ENCODE results near the gene SIPA1L3. TPM values are rescaled to one million over a fixed set of nuclear protein-coding genes. Genes with fewer than 3 reads are reported as not detected.
A peak's percentile ranks its signal among the peaks of the same experiment; 100 is the strongest.

The SIPA1L3 gene
- total and polyA plus RNA-seq, 10 of the 15 experiments (the other 5 are each of a cell fraction or from before 2014, with no cell fraction given): 0.24 to 66.2 (median 19.1) TPM

- TF ChIP-seq ATF7 (IDR thresholded peaks at IDR 0.05; ENCODE audit: low read depth): 0 out of 2 replicates have a peak, but pooled peaks have one; percentile 8
- TF ChIP-seq MXI1 (IDR thresholded peaks at IDR 0.05; ENCODE audit: low read depth, low read length): peak; percentile 78; the same call in 1 of the 2 replicates
- TF ChIP-seq USF2 (IDR thresholded peaks at IDR 0.05; ENCODE audit: borderline replicate concordance, low read depth, low read length): no peak
- TF ChIP-seq BCL11A (IDR thresholded peaks at IDR 0.05; ENCODE audit: low read depth, low read length): no peak
- peak; percentile 75 for TF ChIP-seq NKRF (conservative IDR thresholded peaks at IDR 0.05)
- peak; percentile 75; the same call in 1 of the 2 replicates for TF ChIP-seq CREB1 (IDR thresholded peaks at IDR 0.05; ENCODE audit: low read depth)
- no peak for TF ChIP-seq RCOR1 (conservative IDR thresholded peaks at IDR 0.05; ENCODE audit: low read depth, low read length)
- TF ChIP-seq MYC (IDR thresholded peaks at IDR 0.05; ENCODE audit: insufficient read depth, insufficient read length, insufficient replicate concordance, low read length, severe bottlenecking): peak; percentile 37
- peak; percentile 84 for TF ChIP-seq SPI1 (IDR thresholded peaks at IDR 0.05; ENCODE audit: borderline replicate concordance, insufficient read depth, low read depth, low read length)
- no peak for TF ChIP-seq RAD21 (IDR thresholded peaks at IDR 0.05; ENCODE audit: insufficient read depth, low read depth, low read length)
- no peak for TF ChIP-seq HDAC6 (IDR thresholded peaks at IDR 0.05; ENCODE audit: unreplicated experiment)
- no peak for TF ChIP-seq SMC3 (IDR thresholded peaks at IDR 0.05; ENCODE audit: borderline replicate concordance, low read length)
- no peak for TF ChIP-seq ZNF274 (IDR thresholded peaks at IDR 0.05; ENCODE audit: insufficient read depth, insufficient read length)
- TF ChIP-seq NR2C1 (IDR thresholded peaks at IDR 0.05): peak; percentile 72
- peak; percentile 81 for TF ChIP-seq SREBF1 (IDR thresholded peaks at IDR 0.05; ENCODE audit: low read length)
- no peak for TF ChIP-seq SRF (IDR thresholded peaks at IDR 0.05; ENCODE audit: low read depth in 2 of 2, low read length in 2 of 2)
- TF ChIP-seq TBL1XR1 (IDR thresholded peaks at IDR 0.05; ENCODE audit: low read depth, low read length): no peak
- peak; percentile 69 for TF ChIP-seq SIN3A (IDR thresholded peaks at IDR 0.05; ENCODE audit: low read depth, low read length)
- 0 out of 2 replicates have a peak, but pooled peaks have one; percentile 23 for TF ChIP-seq ZNF24 (IDR thresholded peaks at IDR 0.05)
- peak; percentile 9 to 53; a peak in 3 of 4 replicates for TF ChIP-seq BHLHE40 (IDR thresholded peaks at IDR 0.05; ENCODE audit: borderline replicate concordance in 1 of 2, low read depth in 2 of 2, low read length in 1 of 2)
- TF ChIP-seq MTA2 (IDR thresholded peaks at IDR 0.05; ENCODE audit: low read depth): 0 out of 2 replicates have a peak, but pooled peaks have one; percentile 20
- TF ChIP-seq IKZF1 (conservative IDR thresholded peaks at IDR 0.05): peak; percentile 99
- TF ChIP-seq IRF4 (IDR thresholded peaks at IDR 0.05; ENCODE audit: low read depth, low read length): 0 out of 2 replicates have a peak, but pooled peaks have one; percentile 23
- TF ChIP-seq ZNF622 (IDR thresholded peaks at IDR 0.05): no peak
- no peak for TF ChIP-seq FOXM1 (IDR thresholded peaks at IDR 0.05; ENCODE audit: low read depth, low read length)
- TF ChIP-seq KDM1A (IDR thresholded peaks at IDR 0.05; ENCODE audit: borderline replicate concordance): no peak
- 0 out of 2 replicates have a peak, but pooled peaks have one; percentile 17 for TF ChIP-seq GABPA (IDR thresholded peaks at IDR 0.05; ENCODE audit: low read depth)
- TF ChIP-seq ZNF217 (IDR thresholded peaks at IDR 0.05): no peak; the same call in 1 of the 2 replicates
- TF ChIP-seq POU2F2 (IDR thresholded peaks at IDR 0.05; ENCODE audit: borderline replicate concordance, low read depth, low read length): peak; percentile 59; the same call in 1 of the 3 replicates
- no peak for TF ChIP-seq PAX5 (IDR thresholded peaks at IDR 0.05; ENCODE audit: borderline replicate concordance, low read depth, low read length)
- no peak for TF ChIP-seq HDAC2 (IDR thresholded peaks at IDR 0.05)
Measured at GRCh38 chr19:37906869-37907734, at the start of gene SIPA1L3 (continued).

Data from GM12878 (cell line).